Ishikawa (cell line): ENCODE data around the gene TMEM8B.

Experiments used
- CEBPB ChIP-seq: IDR thresholded peaks from 2 replicates; pipeline ENCODE4 v1.6.1; 2012
- CREB1 ChIP-seq: IDR thresholded peaks from 2 replicates; pipeline ENCODE4 v1.6.1; 2012; ENCODE audit warnings: low read depth
- EGR1 ChIP-seq: IDR thresholded peaks from 2 replicates; pipeline ENCODE4 v1.6.1; 2012
- FOXM1 ChIP-seq: IDR thresholded peaks from 2 replicates; pipeline ENCODE4 v1.6.1; 2012; ENCODE audit warnings: low read depth, borderline replicate concordance
- MAX ChIP-seq: IDR thresholded peaks from 2 replicates; pipeline ENCODE4 v1.6.1; 2012
- TAF1 ChIP-seq: IDR thresholded peaks from 2 replicates; pipeline ENCODE4 v1.6.1; 2012; ENCODE audit warnings: low read depth, mild to moderate bottlenecking
- TEAD4 ChIP-seq: IDR thresholded peaks from 2 replicates; pipeline ENCODE4 v1.6.1; 2012
- ZBTB7A ChIP-seq: IDR thresholded peaks from 2 replicates; pipeline ENCODE4 v1.6.1; 2012; ENCODE audit warnings: low read depth
- TF ChIP-seq, protein P1 (sequence below): IDR thresholded peaks from 2 replicates; pipeline ENCODE4 v1.6.1; 2012; ENCODE audit warnings: low read depth, mild to moderate bottlenecking

- TF ChIP-seq, protein P1, sequence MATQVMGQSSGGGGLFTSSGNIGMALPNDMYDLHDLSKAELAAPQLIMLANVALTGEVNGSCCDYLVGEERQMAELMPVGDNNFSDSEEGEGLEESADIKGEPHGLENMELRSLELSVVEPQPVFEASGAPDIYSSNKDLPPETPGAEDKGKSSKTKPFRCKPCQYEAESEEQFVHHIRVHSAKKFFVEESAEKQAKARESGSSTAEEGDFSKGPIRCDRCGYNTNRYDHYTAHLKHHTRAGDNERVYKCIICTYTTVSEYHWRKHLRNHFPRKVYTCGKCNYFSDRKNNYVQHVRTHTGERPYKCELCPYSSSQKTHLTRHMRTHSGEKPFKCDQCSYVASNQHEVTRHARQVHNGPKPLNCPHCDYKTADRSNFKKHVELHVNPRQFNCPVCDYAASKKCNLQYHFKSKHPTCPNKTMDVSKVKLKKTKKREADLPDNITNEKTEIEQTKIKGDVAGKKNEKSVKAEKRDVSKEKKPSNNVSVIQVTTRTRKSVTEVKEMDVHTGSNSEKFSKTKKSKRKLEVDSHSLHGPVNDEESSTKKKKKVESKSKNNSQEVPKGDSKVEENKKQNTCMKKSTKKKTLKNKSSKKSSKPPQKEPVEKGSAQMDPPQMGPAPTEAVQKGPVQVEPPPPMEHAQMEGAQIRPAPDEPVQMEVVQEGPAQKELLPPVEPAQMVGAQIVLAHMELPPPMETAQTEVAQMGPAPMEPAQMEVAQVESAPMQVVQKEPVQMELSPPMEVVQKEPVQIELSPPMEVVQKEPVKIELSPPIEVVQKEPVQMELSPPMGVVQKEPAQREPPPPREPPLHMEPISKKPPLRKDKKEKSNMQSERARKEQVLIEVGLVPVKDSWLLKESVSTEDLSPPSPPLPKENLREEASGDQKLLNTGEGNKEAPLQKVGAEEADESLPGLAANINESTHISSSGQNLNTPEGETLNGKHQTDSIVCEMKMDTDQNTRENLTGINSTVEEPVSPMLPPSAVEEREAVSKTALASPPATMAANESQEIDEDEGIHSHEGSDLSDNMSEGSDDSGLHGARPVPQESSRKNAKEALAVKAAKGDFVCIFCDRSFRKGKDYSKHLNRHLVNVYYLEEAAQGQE: no peak
- TF ChIP-seq MAX: no peak
- no peak for TF ChIP-seq EGR1
- TF ChIP-seq ZBTB7A: no peak
- TF ChIP-seq TEAD4: no peak
- no peak for TF ChIP-seq TAF1
- TF ChIP-seq FOXM1: no peak
- TF ChIP-seq CEBPB: no peak
- TF ChIP-seq CREB1: no peak
Measured at GRCh38 chr9:35852267-35852815, 23.3 kb downstream of the TMEM8B start.
